ENCODE results near the gene PRKAR1B. TPM values are rescaled to one million over a fixed set of nuclear protein-coding genes. Genes with fewer than 3 reads are reported as not detected.

The PRKAR1B gene
- total RNA-seq, 1 experiment from 2014 or later: 24.8 TPM

DNA sequence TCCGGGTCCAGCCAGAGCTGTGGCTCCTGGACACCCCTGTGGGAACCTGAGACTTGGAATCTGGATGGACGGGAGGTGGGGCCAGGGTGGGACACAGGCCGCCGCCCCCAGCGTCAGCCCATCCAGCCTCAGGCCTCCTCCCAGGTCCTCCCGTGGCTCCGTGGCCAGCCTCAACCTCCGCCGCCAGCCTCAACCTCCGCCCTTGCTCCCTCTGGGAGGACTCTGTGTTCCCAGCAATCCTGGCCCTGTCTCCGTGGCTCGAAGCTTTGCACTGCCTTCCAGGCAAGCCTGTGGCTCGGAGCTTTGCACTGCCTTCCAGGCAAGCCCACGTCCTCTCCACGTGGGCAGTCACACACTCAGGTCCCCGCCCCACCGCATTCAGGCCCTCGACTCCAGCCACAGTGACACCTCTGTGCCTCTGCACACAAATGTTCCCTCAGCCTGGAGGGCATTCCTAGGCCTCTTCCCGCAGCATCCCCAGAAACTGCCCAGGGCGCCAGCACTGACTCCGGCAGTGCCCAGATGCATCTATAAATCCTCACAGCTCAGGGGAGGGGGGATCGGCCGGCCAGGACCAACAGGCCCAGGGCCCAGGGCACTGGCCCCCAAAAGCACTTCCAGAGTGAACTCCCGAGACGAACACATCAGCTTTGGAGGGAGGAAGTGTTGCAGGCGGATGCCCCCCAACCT, 162.8 kb downstream of the PRKAR1B start:
- no peaks in the 10 kb centered on the region for H3K9me3 Mint-ChIP-seq (ENCODE audit: low read depth, unreplicated experiment)
- intact Hi-C loops (cut with micrococcal nuclease; ENCODE audit: unreplicated experiment): no loop called here
- no peak overlapping the region for H3K4me3 Mint-ChIP-seq (ENCODE audit: low read depth, unreplicated experiment)
- H3K27ac Mint-ChIP-seq (ENCODE audit: unreplicated experiment): no peak overlapping the region
- BruUV-seq (replicated peaks): no TSS peak
- CTCF ChIA-PET: no interaction called here
- TF ChIP-seq, protein P1, sequence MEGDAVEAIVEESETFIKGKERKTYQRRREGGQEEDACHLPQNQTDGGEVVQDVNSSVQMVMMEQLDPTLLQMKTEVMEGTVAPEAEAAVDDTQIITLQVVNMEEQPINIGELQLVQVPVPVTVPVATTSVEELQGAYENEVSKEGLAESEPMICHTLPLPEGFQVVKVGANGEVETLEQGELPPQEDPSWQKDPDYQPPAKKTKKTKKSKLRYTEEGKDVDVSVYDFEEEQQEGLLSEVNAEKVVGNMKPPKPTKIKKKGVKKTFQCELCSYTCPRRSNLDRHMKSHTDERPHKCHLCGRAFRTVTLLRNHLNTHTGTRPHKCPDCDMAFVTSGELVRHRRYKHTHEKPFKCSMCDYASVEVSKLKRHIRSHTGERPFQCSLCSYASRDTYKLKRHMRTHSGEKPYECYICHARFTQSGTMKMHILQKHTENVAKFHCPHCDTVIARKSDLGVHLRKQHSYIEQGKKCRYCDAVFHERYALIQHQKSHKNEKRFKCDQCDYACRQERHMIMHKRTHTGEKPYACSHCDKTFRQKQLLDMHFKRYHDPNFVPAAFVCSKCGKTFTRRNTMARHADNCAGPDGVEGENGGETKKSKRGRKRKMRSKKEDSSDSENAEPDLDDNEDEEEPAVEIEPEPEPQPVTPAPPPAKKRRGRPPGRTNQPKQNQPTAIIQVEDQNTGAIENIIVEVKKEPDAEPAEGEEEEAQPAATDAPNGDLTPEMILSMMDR (IDR thresholded peaks at IDR 0.05; ENCODE audit: unreplicated experiment): no peak
- DNase-seq: no peak
- H3K27me3 Mint-ChIP-seq (ENCODE audit: unreplicated experiment): no peaks in the 10 kb centered on the region
- no peaks in the 10 kb centered on the region for H3K4me1 Mint-ChIP-seq (ENCODE audit: low read depth, unreplicated experiment)
- no peaks in the 10 kb centered on the region for H3K36me3 Mint-ChIP-seq (ENCODE audit: insufficient read depth, unreplicated experiment)

DNA sequence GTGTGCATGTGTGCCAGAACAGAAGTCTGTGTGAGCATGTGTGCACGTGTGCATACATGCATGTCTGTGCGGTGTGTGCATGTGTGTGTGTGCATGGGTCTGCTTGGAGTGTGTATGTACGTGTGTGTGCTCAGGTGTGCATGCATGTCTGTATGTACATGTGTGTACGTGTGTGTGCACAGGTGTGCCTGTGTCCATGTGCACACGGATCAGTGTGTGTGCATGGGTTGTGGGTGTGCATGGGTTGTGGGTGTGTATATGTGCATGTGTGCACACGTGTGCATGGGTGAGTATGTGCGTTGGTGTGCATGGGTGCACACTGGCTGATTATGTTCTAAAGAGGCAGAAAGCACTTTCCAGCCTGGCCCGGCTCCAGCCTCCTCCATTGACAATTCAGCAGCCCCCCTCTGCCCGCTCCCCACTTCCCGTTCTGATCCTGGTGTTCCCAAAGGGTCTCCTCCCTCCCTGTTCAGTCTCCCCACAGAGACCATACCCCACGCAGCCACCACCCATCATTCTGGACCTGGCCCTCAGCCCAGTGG, 163.4 kb downstream of the PRKAR1B start:
- Mint-ChIP-seq H3K27ac (ENCODE audit: unreplicated experiment) (no peak overlapping the region), H3K4me1 (ENCODE audit: low read depth, unreplicated experiment) (no peaks in the 10 kb centered on the region), H3K36me3 (ENCODE audit: insufficient read depth, unreplicated experiment) (no peaks in the 10 kb centered on the region), H3K27me3 (ENCODE audit: unreplicated experiment) (no peaks in the 10 kb centered on the region), H3K4me3 (ENCODE audit: low read depth, unreplicated experiment) (no peak overlapping the region), H3K9me3 (ENCODE audit: low read depth, unreplicated experiment) (no peaks in the 10 kb centered on the region)
- intact Hi-C loops (cut with micrococcal nuclease; ENCODE audit: unreplicated experiment): no loop called here
- no TSS peak for BruUV-seq (replicated peaks)
- CTCF ChIA-PET: no interaction called here
- TF ChIP-seq, protein P1 (IDR thresholded peaks at IDR 0.05; ENCODE audit: unreplicated experiment): no peak
- DNase-seq: no peak

DNA sequence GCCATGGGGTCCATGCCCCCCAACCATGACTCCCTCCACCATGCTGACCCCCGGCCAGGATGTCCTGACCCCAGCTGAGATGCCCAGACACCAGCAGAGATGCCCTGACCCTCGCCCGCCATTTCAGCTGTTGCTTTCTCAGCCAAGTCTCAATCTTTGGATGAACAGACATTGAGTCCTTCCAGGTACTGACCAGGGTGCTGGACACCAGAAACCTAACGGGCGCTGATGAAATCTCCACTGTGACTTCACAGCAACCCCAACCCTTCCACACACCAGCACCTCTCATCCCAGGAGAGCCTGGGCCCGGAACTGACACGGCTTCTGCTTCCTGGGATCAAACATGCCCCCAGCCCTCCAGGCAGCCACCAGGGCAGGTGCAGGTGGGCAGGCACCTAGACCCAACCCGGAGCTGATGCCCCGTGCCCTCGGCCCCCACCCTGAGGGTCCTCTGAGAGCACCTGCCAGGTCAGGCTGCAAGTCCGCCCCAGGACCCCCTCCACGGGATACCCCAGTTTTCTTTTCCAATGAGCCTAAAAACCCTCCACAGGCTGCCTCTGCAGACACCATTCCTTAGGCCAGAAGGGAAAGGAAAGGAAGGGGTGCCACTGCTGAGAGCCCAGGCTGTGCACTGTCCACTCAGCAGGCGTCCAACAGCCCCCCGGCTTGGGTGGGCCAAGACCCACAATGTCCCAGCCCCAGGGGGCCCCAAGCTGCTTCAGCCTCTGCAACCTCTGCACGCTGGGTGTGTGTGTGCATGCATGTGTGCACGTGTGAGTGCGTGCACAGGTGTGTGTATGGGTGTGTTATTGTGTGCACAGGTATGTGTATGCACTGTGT, 164.1 kb downstream of the PRKAR1B start:
- CTCF ChIA-PET: no interaction called here
- Mint-ChIP-seq H3K4me3 (ENCODE audit: low read depth, unreplicated experiment) (no peak overlapping the region), H3K4me1 (ENCODE audit: low read depth, unreplicated experiment) (no peaks in the 10 kb centered on the region), H3K36me3 (ENCODE audit: insufficient read depth, unreplicated experiment) (no peaks in the 10 kb centered on the region), H3K27ac (ENCODE audit: unreplicated experiment) (no peak overlapping the region), H3K27me3 (ENCODE audit: unreplicated experiment) (no peaks in the 10 kb centered on the region), H3K9me3 (ENCODE audit: low read depth, unreplicated experiment) (no peaks in the 10 kb centered on the region)
- DNase-seq: no peak
- intact Hi-C loops (cut with micrococcal nuclease; ENCODE audit: unreplicated experiment): no loop called here
- no TSS peak for BruUV-seq (replicated peaks)
- TF ChIP-seq, protein P1 (IDR thresholded peaks at IDR 0.05; ENCODE audit: unreplicated experiment): no peak

DNA sequence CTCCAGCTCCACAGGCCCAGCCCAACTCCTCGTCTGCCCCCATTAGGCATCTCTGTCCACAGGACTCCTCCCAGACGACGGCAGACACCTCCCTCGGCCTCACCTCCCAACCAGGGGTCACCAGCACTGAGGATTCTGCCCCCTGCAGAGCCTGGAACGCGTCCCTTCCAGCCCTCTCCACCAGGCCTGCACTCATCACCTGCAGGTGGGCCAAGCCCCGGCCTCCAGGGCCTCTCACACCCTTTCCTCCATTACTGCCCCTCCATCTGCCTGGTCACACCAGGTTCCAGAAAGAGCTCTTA, 164.8 kb downstream of the PRKAR1B start:
- H3K27me3 Mint-ChIP-seq (ENCODE audit: unreplicated experiment): no peaks in the 10 kb centered on the region
- no peaks in the 10 kb centered on the region for H3K4me1 Mint-ChIP-seq (ENCODE audit: low read depth, unreplicated experiment)
- no peak overlapping the region for H3K27ac Mint-ChIP-seq (ENCODE audit: unreplicated experiment)
- H3K4me3 Mint-ChIP-seq (ENCODE audit: low read depth, unreplicated experiment): no peak overlapping the region
- CTCF ChIA-PET: no interaction called here
- intact Hi-C loops (cut with micrococcal nuclease; ENCODE audit: unreplicated experiment): no loop called here
- H3K36me3 Mint-ChIP-seq (ENCODE audit: insufficient read depth, unreplicated experiment): no peaks in the 10 kb centered on the region
- H3K9me3 Mint-ChIP-seq (ENCODE audit: low read depth, unreplicated experiment): no peaks in the 10 kb centered on the region
- no TSS peak for BruUV-seq (replicated peaks)
- TF ChIP-seq, protein P1 (IDR thresholded peaks at IDR 0.05; ENCODE audit: unreplicated experiment): no peak
- no peak for DNase-seq
